Brain microvascular endothelial cell (primary cell): ENCODE results near the gene COPS8.

Experiments
- DNase-seq: peaks from one replicate; pipeline ENCODE4 v3.0.0-alpha.2; 2020
- H3K27ac ChIP-seq: fragments of 250-450 bp; sonication (Bioruptor Pico); 2 replicates; pipeline ENCODE4 v1.5.1; 2020; ENCODE audit warnings: mild to moderate bottlenecking, moderate library complexity
- H3K27me3 ChIP-seq: fragments of 250-450 bp; sonication (Bioruptor Pico); replicated peaks from 2 replicates; pipeline ENCODE4 v1.5.1; 2020; ENCODE audit warnings: mild to moderate bottlenecking
- H3K36me3 ChIP-seq: fragments of 250-450 bp; sonication (Bioruptor Pico); replicated peaks from 2 replicates; pipeline ENCODE4 v1.5.1; 2020; ENCODE audit warnings: mild to moderate bottlenecking
- H3K4me3 ChIP-seq: 2 replicates; pipeline ENCODE4 v1.5.1; 2011; ENCODE audit warnings: low read depth, mild to moderate bottlenecking, control low read depth, low read length, moderate library complexity
- in situ Hi-C: cut with HindIII; loops from 2 replicates; pipeline ENCODE4 v1.10.0; 2017; ENCODE audit warnings: low sequenced_read_pairs, low pct_ligation_motif_present
- TF ChIP-seq, protein P1 (sequence below): IDR thresholded peaks from 2 replicates; pipeline ENCODE4 v1.5.1; 2011; ENCODE audit warnings: low read depth, mild to moderate bottlenecking, moderate library complexity, low read length, control low read depth, inconsistent platforms; ENCODE audit errors: missing control alignments

Gene COPS8

DNA sequence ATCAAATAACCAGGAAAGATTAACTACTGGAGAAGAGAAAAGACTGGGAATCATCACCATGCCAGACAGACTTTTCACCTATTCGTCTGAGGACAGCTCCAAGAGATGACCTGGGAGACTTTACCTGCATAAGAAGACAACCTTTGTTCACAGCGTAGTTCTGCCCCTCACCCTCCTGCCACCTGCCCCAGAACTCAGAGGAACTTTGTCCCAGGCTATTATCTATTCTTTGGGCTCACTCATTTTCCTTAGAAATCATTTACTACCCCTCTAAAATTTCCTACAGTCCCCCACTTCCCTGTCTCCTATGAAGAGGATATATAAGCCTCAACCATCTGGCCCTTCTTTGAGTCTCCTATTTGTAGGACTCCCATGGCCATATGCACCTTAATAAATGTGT, 19.3 kb upstream of the COPS8 start:
- TF ChIP-seq, protein P1, sequence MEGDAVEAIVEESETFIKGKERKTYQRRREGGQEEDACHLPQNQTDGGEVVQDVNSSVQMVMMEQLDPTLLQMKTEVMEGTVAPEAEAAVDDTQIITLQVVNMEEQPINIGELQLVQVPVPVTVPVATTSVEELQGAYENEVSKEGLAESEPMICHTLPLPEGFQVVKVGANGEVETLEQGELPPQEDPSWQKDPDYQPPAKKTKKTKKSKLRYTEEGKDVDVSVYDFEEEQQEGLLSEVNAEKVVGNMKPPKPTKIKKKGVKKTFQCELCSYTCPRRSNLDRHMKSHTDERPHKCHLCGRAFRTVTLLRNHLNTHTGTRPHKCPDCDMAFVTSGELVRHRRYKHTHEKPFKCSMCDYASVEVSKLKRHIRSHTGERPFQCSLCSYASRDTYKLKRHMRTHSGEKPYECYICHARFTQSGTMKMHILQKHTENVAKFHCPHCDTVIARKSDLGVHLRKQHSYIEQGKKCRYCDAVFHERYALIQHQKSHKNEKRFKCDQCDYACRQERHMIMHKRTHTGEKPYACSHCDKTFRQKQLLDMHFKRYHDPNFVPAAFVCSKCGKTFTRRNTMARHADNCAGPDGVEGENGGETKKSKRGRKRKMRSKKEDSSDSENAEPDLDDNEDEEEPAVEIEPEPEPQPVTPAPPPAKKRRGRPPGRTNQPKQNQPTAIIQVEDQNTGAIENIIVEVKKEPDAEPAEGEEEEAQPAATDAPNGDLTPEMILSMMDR = no peak
- Histone ChIP-seq H3K27me3 (no peaks in the 10 kb centered on the region), H3K4me3 (no peak overlapping the region), H3K27ac (no peak overlapping the region), H3K36me3 (no peaks in the 10 kb centered on the region)
- no peak for DNase-seq
- in situ Hi-C loops = loop anchor here (25.0 kb wide), 1 partner anchor 729 kb away; no protein-coding TSS in a partner anchor

DNA sequence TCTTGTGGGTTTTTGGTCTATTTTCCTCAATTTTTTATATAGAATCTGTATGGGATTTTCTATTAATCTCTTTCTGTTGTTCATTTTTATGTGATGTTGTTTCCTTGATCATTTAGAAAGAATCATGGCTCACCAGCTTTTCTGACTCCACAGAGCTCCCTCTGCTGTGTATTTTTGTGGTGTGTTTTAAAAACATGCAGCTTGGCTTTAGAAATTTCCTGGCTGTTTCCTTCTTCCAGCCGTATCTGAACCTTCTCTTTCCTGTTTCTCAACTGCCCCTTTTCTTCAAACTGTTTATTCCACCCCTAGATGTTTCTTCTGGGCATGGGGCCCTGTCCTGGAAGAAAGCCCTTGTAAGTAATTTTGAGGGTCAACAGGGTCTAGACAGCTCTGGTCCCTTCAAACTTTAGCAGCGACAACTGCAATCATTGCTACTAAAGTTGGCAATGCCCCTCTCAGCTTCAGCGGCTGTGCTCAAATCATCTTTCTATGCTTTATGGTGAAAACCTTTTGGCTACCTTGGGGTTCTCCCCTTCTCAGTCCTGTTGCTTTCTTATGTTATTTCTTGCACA, 17.6 kb upstream of the COPS8 start:
- TF ChIP-seq, protein P1 = peak; percentile 32
- DNase-seq = no peak

DNA sequence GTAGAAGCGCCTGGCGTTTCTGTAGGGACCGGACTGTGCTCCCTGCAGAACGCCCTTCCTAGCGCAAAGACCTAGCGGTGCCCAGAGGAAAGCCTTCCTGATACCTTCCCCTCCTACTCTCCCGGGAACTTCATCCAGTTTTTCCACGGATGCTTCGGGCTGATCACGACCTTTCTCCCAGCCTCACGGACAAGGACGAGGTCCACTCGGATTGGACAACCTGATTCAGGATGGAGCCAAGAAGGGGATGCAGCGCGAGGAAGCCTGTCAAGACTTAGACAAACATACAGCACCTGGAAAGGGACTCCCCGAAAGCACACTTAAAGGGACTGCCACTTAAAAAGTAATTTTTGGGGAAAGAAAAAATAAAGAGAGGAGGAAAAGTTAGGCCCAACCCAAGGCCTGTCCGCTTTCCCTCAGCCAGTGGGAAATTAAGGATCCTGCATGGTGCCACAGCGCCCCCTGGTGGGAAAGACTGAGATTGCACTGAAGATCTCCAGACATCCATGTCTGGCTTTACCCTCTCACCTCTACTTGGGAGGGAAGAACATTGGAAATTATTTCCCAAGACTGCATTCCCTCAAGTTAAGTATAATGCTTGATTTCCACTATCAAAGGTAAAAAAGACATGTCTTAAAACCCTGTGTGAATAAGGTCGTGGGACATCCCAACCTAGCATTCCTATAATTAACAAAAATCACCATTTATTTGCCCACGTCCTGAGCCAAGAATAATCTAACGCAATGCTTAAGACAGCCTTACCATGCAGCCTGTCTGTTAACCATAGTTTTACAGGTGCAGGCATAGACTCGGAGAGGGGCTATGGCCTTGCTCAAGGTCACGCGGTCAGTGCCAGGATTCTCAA, 13.4 kb upstream of the COPS8 start:
- Histone ChIP-seq H3K27ac (no peak overlapping the region), H3K36me3 (no peaks in the 10 kb centered on the region), H3K4me3 (no peak overlapping the region), H3K27me3 (no peaks in the 10 kb centered on the region)
- DNase-seq = peak; percentile 75
- TF ChIP-seq, protein P1 = peak; percentile 97
- in situ Hi-C loops = loop anchor here (25.0 kb wide), 1 partner anchor 735 kb away; no protein-coding TSS in a partner anchor

More for the DNA sequence above, 17.6 kb upstream of the COPS8 start:
- H3K4me3 ChIP-seq = no peak overlapping the region
- H3K27ac ChIP-seq = no peak overlapping the region
- H3K36me3 ChIP-seq = no peaks in the 10 kb centered on the region
- in situ Hi-C loops = loop anchor here (25.0 kb wide), 1 partner anchor 731 kb away; no protein-coding TSS in a partner anchor
- H3K27me3 ChIP-seq = no peaks in the 10 kb centered on the region

DNA sequence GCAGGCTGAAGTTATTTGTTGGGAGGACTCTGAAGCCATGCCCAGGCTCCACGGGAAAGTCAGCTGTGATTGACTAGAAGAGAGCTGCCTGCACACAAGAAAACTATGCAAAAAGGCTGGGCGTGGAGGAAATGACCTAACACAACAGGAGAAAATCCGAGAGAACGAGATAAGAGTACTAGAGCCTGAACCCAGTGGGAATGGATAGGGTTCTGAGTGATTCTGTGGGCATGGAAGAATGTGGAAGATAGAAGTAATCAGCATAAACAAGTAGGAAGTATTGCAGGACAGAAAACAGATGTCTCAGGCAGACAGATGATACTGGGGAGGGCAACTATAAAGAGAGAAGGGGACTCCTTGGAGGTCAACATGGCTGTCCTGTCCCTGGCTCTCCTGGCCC, 12.1 kb upstream of the COPS8 start:
- H3K27me3 ChIP-seq = no peaks in the 10 kb centered on the region
- peak overlapping the region; percentile 80 for H3K27ac ChIP-seq
- DNase-seq = peak; percentile 90
- in situ Hi-C loops = loop anchor here (25.0 kb wide), 1 partner anchor 736 kb away; no protein-coding TSS in a partner anchor
- no peak overlapping the region for H3K4me3 ChIP-seq
- TF ChIP-seq, protein P1 = no peak
- H3K36me3 ChIP-seq = no peaks in the 10 kb centered on the region

DNA sequence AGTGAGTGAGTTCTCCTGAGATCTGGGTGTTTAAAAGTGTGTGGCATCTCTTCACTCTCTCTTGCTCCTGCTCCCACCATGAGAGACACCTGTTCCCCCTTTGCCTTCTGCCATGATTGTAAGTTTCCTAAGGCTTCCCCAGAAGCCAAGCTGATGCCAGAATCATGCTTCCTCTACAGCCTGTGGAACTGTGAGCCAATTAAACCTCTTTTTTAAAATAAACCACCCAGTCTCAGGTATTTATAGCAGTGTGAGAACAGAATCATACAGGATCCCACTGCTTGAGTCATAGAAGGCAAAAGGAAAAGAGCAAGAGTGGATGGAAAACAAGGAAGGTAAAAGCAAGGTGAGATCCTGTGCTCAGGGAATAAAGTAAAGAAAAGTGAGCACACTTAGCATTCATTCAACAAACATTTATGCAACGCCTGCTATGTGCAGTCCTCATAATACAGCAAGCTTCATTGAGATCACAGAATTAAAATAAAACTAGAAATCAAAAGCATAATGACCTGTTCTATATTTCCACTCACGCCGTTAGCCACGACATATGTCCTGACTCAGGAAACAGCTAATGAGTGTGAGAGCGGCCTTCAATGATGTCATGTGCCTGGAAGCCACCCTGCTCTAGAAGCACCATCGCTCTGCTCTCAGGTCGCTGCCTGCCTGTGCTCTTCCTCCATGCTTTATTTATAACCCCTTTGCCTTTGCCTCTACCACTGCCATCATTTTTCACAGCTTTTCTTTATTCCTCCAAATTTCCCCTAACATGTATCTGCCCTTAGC, 11.3 kb upstream of the COPS8 start:
- no peak for DNase-seq

More for the DNA sequence above, 11.3 kb upstream of the COPS8 start:
- in situ Hi-C loops = loop anchor here (25.0 kb wide), 1 partner anchor 737 kb away; no protein-coding TSS in a partner anchor
- Histone ChIP-seq H3K27me3 (no peaks in the 10 kb centered on the region), H3K4me3 (no peak overlapping the region), H3K27ac (peak overlapping the region; percentile 80), H3K36me3 (no peaks in the 10 kb centered on the region)
- TF ChIP-seq, protein P1 = no peak
